DMS79 treated with DMSO at 0.1 percent for 48 hours (cell line): Measurements from ENCODE around the gene VWF.

Experiments
- DNase-seq: peaks from one replicate; lab custom pipeline; 2025; lab: John Stamatoyannopoulos, UW

VWF gene

DNA sequence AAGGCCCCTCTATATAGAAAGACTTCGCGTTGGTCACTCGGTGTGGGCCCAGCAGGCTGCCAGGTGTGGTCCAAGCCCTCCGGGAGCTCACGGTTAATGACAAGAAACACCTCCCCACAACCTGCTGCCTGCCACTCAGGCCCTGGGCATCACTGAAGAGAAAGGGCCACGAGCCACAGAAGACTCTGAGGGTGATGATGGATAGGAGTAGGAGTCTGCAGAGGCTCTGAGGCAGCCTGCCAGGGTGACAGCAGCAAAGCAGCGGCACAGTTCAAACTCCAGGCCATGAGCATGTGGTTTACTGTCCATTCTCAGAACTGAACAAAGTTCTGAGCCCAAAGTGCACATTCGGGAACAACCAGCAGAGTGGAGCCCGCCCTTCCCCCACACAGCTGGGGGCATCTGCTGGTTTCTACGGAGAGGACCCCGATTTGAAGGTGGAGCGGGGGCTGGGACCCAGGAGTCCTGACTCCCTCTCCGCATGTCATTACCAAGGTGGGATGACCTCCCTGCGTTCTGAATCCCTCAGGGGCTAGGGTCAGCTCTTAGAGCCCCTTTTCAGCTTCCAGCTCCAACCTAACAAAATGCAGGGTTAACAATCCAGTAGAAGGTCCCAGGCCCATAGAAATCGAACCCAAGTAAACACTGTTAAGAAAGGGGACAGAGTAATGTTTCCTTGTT lies 65.8 kb downstream of the VWF start:
- DNase-seq, result no peak

DNA sequence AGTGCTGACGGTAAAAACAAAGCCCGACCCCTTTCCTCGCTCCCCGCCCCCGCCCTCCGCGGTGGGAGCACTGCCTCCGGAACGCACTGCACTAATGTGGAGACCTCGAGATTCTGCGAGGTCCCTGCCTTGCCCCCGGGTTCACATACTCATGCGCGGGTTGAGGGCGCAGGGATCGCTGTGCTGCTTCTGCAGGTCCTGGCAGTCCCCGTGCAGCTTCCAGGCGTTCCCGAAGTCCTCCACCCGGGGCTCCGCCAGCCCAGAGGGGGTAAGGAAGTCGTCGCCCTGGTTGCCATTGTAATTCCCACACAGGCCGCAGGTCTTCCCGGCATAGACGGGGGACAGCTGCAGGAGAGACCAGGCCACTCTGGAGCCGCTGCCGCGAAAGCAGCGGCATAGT lies 66.8 kb downstream of the VWF start:
- no peak for DNase-seq

DNA sequence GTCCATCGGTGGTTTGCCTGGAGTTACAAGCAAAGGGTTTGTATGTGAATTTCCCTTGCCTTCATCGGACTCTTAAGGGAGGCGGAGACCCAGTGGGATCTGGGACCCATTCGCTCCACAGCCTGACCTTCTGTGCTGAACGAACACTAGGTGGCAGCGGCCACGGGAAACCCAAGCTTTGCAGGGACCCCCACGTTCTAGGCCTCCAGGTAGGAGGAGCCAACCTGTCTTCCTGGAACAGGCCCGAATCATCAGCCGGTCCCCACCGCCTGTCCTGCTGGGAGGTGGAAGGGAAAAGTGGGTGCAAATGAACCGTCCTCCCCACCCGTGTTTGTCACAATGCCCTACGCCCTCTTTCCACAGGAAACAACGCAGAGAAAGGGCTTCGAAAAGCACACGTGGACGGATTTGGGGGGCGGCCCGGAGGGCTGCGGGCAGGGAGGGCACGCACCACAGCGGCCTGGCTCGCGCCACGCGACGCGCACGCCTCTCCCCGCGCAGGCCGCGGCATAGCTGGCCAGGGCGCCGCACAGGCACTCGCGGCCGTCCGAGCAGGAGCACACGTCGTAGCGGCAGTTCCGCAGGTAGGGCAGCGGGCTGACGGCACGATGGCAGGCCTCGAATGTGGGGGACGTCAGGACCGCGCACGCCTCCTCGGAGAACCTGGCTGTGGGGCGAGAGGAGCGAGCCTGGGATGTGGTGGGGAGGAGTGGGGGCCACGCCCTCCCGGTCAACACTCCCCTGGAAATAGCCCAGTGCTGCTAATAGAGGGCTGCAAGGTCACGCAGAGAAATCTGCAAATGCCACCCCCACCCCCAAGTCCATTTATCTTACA lies 67.8 kb downstream of the VWF start:
- DNase-seq, result no peak

DNA sequence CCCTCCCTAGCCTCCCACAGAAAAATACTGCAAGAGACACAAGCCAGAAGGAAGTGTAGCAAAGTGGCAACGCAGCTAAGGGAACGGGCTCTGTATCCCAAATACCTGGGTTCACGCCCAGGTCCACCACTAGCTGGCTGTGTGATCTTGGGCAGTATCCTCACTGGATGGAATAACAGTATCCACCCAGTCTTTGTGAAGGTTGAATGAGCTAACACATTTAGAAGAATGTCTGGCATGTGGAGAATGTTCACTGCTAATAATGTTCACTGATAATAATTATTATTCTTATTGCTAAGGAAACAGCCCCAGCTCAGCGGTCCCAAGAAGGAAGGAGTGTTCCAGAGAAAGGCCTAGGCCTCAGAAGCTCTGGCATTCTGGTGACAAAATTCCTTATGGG lies 70.9 kb downstream of the VWF start:
- DNase-seq, result no peak

DNA sequence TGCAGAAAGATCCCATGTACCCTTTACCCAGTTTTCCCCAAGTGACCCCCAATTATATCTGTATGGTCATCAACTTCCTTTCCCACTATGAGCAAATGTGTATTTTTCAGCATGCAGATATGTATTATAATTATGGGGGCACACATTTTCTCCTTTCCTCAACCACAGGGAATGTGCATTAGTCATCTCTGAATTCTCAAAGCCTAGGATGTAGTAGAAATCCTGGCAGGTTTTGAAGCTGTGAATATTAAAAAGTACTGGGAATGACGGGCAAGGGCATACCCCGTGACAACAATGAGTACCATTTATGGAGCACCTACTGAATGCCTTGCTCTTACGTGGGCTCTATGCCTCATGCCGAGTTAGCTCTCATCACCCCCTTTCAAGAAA lies 71.5 kb downstream of the VWF start:
- DNase-seq, result no peak

DNA sequence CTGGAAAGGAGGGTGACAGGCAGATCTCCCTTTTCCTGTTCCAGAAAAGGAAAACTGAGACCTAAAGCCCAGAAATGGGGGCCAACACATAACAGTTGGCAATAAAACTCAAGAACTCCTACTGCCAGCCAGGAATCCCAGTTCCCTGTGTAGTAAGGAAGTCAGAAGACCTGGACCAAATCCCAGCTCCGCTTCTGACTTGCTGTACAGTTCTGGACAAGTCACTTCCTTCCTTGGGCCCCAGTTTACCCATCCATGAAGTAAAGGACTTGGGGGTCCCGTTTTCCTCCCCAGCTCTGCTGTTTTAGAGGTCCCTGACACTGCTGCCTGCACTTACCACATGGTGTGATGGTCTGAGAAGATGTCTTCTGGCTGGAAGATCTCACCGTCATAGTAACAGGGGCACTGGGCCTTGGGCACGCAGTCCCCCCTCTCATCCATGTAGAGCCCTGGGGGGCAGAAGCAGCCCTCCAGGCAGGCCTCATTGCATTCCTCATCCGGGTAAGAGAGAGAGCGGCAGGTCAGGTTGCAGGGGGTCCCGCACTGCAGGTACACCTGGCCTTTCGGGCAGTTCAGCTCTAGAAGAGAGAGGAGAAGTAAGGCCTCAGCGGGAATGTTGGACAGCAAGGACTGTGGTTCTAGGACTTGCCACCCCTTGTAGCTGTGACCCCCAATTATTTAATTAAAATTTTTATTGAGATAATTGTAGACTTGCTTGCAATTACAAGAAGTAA lies 72.1 kb downstream of the VWF start:
- DNase-seq, result no peak

DNA sequence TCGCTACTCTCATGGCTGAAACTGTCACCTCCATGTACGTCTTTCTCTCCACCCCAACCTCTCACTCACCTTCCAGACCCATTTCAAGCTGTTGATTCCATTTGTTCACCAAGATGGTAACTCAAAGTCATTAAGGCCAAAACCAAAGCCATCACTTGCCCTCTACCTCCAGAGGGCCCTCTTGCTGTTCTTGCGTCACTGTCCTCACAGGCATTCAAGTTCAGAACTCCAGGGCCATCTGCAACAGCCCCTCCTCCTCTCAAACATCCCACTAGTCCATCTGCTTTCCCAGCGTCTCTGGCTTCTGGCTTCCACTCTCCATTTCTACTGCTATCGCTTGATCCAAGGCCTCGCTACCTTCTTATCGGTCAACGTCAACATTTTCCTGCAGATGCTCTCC lies 74.5 kb downstream of the VWF start:
- no peak for DNase-seq

DNA sequence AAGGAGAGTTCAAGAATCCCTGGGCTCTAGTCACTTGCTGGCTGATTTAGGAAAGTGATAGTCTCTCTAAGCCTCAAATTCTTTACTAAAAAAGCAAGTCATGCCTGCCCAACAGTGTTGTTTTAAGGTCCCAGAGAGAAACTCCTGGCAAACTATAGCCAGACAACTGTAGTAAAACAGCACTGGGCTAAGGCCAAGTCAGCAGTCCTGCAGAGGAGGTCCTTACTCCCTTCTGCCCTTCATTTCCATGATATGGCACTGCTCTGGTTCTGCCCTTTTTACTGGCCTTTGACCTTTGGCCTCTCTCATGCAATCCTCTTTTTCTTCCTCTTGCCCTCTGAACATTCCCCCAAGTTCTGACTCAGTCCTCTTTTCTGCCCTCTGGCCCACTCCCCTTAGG lies 74.9 kb downstream of the VWF start:
- DNase-seq, result no peak

DNA sequence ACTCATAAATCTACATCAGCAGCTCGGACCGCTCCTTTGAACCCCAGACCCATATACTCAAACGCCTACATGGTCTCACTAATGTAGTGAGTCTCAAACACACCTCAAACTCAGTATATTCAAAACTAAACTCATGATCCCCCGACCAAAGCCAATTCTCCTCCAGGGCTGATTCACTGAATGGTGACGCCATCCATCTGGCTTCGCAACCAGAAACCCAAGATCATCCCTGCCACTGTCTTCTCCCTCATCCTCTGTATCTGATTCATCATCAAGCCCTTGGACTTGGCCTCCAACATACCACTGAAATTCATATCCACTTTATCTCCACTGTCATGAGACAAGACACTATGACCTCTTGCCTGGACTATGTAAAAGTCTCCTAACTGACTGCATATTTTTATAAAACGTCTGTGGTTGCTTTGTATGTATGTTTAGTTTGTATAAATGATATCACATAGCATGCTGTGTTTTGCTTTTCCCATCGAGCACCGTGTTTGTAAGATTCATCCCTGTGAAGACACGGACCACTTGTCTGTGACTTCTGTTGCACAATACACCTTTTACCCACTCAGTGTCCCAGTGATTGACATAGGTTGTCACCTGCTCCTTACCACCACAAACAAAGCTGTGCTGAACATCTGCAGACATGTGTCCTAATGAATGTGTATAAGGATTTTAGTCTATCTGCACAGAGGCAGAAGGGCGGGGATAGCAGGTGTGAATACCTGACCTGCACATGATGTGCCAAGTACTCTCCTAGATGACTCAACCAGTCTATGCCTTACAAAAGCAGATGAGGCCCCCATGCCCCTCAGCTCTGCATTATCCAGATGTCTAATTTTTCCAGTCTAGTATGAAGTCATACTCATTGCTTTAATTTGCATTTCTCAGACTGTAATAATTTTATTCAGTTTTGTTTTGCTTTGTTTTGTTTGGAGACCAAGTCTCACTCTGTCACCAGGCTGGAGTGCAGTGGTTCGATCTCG lies 76.9 kb downstream of the VWF start:
- DNase-seq, result no peak

DNA sequence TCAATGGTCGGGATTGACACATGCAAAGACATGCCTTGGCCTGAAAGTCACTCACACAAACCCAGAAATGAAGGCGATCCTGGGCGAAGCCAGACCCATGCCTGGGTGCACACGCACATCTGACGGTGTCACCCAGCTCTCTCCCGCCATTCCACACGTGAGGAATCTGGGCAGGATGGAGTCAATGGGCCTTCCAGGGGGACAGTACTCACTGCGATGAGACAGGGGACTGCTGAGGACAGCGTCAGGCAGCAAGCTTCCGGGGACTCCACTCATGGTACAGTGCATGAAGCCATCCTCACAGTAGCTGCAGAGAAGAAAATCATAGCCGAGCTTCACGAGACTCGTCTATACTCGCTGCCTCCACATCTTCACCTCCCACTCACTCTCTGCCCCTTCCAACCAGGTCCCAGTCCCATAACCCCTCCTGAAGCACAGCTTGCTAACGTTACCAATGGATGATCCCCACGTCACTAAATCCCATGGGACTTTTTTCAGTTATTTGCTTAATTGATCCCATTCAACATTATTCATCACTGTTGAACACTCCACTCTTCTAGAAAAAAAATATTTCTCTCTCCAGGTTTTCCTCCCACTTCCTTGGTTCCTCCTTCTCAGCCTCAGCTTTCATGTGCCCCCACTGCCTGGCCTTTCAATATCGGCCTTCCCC lies 77.8 kb downstream of the VWF start:
- no peak for DNase-seq

DNA sequence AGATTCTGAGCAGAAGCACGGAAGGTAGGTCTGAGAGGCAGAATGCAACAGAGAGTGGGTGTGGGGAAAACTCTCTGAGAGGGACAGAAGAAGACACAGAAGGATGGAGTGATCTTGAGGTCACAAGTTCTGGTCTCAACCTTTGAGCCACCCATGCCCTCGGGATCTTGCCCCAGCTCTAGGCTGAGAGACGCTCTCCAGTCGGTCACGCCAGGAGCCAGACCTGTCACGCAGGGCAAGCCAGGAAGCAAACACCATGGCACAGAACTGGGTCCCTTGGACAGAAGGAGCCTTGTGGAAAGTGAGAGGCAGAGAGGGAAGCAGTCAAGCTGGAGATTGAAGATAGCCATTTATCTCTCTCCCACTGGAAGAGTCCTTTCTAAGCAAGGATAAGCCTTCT lies 79.0 kb downstream of the VWF start:
- DNase-seq, result no peak

DNA sequence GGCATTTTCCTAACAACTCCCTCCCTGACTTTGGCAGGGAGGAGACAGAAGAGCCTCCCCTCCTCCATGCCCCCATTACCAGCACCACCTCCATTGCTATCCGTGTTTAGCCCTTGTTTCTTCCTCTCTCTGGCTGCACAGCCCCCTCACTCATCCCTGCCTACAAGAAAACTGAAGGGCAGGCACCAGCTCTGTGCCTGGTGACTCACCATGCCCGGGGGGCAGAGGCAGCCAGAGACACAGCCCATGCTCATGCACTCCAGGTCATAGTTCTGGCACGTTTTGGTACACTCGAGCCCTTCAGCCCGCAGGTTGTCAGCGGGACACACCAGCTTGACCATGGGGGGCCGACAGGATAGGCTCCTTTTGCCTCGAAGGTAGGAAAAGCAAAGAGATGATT lies 80.4 kb downstream of the VWF start:
- no peak for DNase-seq

DNA sequence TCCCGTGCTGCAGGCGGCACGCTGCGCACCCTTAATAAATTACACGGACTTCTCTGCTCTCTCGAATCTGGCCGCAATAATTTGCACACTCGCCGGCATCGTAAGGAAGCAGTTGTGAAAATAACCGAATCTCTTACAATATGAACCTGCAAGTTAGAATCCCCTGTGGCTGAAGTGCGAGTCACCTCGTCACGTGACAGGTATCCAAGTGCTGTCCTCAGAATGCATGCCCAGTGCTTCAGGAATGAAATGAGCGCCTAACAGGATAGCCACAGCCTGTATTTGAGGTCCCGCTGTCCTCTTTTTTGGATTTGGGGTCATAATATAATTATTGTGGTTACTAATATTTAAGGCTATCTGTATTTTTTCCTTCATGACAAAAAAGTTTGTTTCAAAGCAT lies 82.0 kb downstream of the VWF start:
- DNase-seq, result no peak

DNA sequence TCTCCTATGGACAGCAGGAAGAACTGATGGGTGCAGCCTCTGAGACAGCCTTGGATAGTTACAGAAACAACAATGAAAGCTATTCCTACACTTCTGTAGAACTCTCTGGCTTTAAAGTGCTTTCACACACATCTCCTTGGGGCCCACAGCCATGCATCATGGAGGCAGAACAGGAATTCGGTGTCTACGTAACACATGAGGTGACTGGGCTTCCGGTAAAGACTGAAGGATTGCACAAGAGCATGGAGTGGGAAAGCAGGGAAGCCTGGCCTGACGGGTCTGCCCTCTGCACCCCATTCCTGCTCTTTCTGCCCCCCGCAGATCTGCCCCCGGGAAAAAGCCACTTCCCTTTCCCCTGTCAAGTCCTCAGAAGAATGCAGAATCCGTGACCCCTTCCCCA lies 82.6 kb downstream of the VWF start:
- DNase-seq, result no peak

DNA sequence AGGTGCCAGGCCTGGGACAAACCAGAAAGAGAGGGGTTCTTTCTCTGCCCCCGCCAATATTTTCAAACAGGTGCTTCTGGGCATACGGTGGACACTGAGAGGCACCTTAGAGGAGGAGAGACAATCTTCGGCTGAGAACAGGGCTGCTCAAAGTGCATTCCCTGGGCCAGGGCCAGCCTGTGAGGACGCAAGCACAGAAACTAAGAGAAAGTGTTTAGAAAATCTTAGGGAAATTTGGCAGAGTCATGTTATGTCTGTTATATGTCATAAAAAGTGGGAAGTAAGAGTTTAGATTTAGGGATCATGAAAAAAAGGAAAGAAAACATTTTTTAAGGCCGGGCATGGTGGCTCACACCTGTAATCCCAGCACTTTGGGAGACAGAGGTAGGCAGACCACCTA lies 83.7 kb downstream of the VWF start:
- DNase-seq, result no peak

DNA sequence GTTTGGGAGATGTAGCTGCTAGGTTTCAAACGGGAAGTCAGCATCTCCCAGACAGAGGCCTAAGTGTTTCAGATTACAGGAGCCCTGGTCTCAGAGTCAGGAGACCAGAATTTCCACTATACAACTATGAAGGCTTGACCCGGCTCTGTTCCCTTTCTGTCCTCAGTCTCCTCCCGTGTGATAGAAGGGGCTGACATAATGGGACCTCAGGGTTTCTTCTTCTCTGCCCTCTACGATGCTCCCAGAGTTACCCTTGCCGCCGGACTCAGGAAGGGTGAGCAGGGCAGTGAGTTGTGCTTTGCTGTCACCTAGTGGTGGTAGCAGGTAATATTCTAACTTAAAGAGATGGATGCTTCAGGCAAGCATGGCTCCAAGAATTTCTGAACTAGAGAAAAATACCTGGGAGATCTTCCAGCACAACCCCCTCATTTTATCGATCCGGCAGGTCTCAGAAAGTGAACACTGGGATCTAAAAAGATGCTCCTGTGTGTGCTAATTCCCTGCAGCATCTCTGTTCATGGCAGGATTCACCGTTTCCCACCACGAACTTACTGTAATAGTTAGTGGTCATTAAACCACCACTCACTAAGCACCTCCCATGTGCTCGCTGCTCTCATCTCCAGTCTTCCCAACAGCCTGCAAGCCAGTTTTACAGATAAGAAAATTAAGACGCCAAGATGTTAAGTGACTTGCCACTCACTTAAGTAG lies 84.4 kb downstream of the VWF start:
- peak; percentile 63 for DNase-seq

DNA sequence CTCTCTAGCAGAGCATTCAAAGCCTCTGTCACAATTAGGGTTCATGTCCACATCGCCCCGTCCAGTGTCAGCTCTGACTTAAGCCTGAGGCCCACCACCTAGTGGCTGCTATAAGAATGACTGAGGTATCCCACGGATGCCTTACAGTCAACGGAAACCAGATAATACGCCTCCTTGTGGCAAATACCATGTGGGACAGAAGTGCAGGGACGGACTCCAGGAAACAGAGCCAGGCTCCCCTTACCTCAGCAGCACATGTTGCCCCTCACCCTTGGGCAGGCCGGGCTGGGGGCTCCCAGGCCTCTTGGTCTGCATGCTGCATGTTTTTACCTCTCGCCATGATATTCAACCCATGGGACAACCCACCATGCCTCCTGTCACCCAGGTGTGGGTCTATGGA lies 86.3 kb downstream of the VWF start:
- DNase-seq, result no peak

DNA sequence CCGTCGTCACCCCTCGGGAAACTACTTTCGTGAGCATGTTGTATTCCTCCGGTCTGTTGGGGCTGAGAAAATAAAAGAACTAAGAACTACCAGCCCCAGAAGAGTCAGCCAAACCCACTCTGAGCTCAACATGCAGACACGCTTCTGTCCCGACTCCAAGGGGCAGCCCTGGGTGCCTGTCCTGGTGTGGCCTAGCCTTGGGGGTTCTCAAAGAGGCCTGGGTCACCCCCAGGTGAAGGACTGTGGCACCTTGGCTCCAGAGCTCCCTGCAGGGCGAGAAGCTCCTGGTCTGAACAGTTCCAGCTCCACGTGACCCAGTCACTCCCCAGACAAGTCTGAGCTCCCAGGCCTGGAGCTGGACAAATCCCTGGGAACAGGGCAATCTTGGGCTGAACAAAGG lies 87.0 kb downstream of the VWF start:
- DNase-seq, result no peak

DNA sequence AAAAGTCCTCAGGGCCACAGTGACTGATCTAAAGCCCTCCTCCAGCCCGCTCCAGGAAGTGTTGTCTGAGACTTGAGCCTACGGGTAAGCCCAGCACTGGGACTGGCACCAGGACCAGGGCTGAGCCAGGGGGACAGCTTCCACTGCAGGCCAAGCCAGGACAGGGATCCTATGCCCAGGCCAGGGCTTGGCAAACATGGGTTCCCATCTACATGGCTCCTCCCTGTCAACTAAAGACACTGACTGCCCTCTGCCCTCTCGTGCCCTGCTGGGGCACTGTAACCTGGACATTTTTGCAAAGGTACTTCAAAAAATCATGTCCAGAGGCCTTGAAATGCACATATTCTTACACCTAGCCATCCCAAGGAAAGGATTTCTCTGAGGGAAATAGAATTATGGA lies 88.0 kb downstream of the VWF start:
- no peak for DNase-seq

DNA sequence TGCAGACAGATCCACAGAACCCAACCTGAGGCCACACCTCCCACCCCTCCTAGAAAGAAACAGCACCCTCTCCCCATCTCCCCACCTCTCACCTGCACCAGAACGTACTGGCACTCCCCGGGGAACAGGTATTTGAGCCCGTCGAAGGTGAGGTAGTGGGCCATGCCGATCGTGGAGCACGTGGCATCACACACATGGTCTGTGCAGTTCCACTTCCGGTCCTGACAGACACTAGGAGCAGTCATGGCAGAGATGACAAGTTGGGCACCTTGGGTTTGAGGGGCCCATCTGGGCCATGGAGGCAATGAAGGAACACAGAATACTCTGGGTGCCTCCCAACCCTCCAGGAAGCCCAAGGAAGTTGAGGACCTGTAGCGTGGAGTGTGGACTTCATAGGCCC lies 89.9 kb downstream of the VWF start:
- DNase-seq, result no peak

DNA sequence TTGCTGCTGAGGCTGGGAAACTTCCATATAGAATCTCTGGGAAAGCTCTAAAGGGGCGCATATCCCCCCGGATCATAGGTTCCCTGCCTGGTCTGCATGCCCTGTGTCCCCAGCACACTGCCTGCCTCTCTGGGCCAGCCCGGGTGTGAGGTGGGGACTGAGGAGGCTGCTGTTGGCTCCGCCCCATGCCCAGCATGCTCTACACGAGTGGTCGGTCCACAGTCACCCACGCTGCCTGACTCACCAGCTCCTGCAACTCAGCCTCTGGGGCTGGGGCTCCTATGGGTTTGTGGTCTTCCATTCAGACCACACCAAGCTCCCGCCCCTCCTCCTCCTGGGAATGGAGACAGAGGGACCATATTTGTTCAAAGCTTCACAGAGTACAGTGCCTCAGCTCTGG lies 90.9 kb downstream of the VWF start:
- DNase-seq, result no peak
